MCF 10A (cell line): ENCODE measurements around the gene AFP. TPM values are rescaled to one million over a fixed set of nuclear protein-coding genes. Genes with fewer than 3 reads are reported as not detected.
"Not testable (repeated sequence)": the region's sequence is repeated elsewhere in the genome, so short reads cannot be mapped to it uniquely, and the experiment has no call there.

ENCODE experiments used
- Bru-seq: library from RNA; stranded (reverse); fragments of 400-500 nt; gene quantifications from one replicate; lab custom pipeline; 2021; lab: Mats Ljungman, UMichigan
- BruChase-seq, 2 experiments: library from RNA; stranded (reverse); fragments of 400-500 nt; gene quantifications; one replicate each; lab custom pipeline; 2021; lab: Mats Ljungman, UMichigan
- BruUV-seq: library from RNA; stranded (reverse); fragments of 400-500 nt; replicated peaks from 2 replicates; lab custom pipeline; 2021; lab: Mats Ljungman, UMichigan
- CTCF ChIA-PET: fragments of 300-600 bp; sonication (Branson Sonifier 250); formaldehyde crosslinking; extraction: SDS; loops from one replicate; lab custom pipeline; 2021; ENCODE audit warnings: antibody characterized with exemption, inconsistent platforms; lab: Yijun Ruan, JAX
- POLR2A ChIA-PET: fragments of 300-600, 350-650 bp; sonication (Branson Sonifier 250); formaldehyde crosslinking; extraction: SDS; loops from one replicate; lab custom pipeline; 2020; ENCODE audit warnings: antibody characterized with exemption, inconsistent platforms; lab: Yijun Ruan, JAX
- DNase-seq: peaks from one replicate; pipeline ENCODE4 v3.0.0-alpha.2; 2018; ENCODE audit not compliant: unreplicated experiment
- H3K27ac Mint-ChIP-seq: one replicate; pipeline ENCODE4 v1.8.0; 2022; ENCODE audit warnings: mild to moderate bottlenecking, low read depth, mixed read lengths; ENCODE audit not compliant: unreplicated experiment
- H3K27me3 Mint-ChIP-seq: one replicate; pipeline ENCODE4 v1.8.0; 2022; ENCODE audit warnings: mixed read lengths; ENCODE audit not compliant: insufficient read depth, unreplicated experiment
- H3K36me3 Mint-ChIP-seq: one replicate; pipeline ENCODE4 v1.8.0; 2022; ENCODE audit warnings: mild to moderate bottlenecking, moderate library complexity, mixed read lengths; ENCODE audit not compliant: insufficient read depth, unreplicated experiment
- H3K4me1 Mint-ChIP-seq: one replicate; pipeline ENCODE4 v1.8.0; 2022; ENCODE audit warnings: mixed read lengths; ENCODE audit not compliant: insufficient read depth, unreplicated experiment
- H3K4me3 Mint-ChIP-seq: one replicate; pipeline ENCODE4 v1.8.0; 2022; ENCODE audit warnings: mild to moderate bottlenecking, moderate library complexity, mixed read lengths; ENCODE audit not compliant: unreplicated experiment
- H3K9me3 Mint-ChIP-seq: one replicate; pipeline ENCODE4 v1.8.0; 2022; ENCODE audit warnings: mixed read lengths; ENCODE audit not compliant: unreplicated experiment
- intact Hi-C: fragments of 100-400 bp; cut with micrococcal nuclease; formaldehyde crosslinking; loops from 2 replicates; pipeline ENCODE4 v1.14.1; 2022
- long read RNA-seq: library from polyadenylated mRNA; stranded (forward); transcript quantifications from one replicate; pipeline ENCODE4 v2.0.0, GENCODE V29; 2022
- total RNA-seq: library from RNA; stranded (reverse); gene quantifications from 2 replicates; pipeline ENCODE4 v1.2.3, GENCODE V29; 2022
- TF ChIP-seq, protein P1 (sequence below): fragments of 200-600 bp; IDR thresholded peaks from one replicate; pipeline ENCODE4 v1.8.0; 2022; ENCODE audit warnings: antibody characterized with exemption, mild to moderate bottlenecking; ENCODE audit not compliant: unreplicated experiment

The AFP gene
- total RNA-seq (not detected in 2 replicates), Bru-seq, nascent RNA (not detected), BruChase-seq, experiment 1, labeled RNA remaining after a 6-hour chase (not detected), BruChase-seq, experiment 2, labeled RNA remaining after a 2-hour chase (percentile 5 among the genes with signal in this experiment)
- long read RNA-seq: 0 reads

DNA sequence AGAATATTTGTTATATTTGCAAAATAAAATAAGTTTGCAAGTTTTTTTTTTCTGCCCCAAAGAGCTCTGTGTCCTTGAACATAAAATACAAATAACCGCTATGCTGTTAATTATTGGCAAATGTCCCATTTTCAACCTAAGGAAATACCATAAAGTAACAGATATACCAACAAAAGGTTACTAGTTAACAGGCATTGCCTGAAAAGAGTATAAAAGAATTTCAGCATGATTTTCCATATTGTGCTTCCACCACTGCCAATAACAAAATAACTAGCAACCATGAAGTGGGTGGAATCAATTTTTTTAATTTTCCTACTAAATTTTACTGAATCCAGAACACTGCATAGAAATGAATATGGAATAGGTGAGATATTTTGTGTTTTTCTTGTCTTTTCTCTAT is at the start of gene AFP:
Gene AFP, plus strand, starts transcription at position 238 of the 400 bp plus-strand sequence. Its CDS starts 42 bp downstream, at position 280.
- CTCF ChIA-PET: interaction anchor here (1.6 kb wide), 1 partner anchor 95 kb away, joined by 4 read pairs; no protein-coding TSS in a partner anchor
- Mint-ChIP-seq H3K9me3 (no peaks in the 10 kb centered on the region), H3K27ac (no peak within 1 kb of the TSS), H3K36me3 (no peaks in the 10 kb centered on the region), H3K4me3 (no peak within 1 kb of the TSS), H3K27me3 (peaks cover 43% of the 10 kb centered on the region), H3K4me1 (no peaks in the 10 kb centered on the region)
- TF ChIP-seq, protein P1, sequence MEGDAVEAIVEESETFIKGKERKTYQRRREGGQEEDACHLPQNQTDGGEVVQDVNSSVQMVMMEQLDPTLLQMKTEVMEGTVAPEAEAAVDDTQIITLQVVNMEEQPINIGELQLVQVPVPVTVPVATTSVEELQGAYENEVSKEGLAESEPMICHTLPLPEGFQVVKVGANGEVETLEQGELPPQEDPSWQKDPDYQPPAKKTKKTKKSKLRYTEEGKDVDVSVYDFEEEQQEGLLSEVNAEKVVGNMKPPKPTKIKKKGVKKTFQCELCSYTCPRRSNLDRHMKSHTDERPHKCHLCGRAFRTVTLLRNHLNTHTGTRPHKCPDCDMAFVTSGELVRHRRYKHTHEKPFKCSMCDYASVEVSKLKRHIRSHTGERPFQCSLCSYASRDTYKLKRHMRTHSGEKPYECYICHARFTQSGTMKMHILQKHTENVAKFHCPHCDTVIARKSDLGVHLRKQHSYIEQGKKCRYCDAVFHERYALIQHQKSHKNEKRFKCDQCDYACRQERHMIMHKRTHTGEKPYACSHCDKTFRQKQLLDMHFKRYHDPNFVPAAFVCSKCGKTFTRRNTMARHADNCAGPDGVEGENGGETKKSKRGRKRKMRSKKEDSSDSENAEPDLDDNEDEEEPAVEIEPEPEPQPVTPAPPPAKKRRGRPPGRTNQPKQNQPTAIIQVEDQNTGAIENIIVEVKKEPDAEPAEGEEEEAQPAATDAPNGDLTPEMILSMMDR: no peak
- no TSS peak for BruUV-seq
- POLR2A ChIA-PET: no interaction called here
- DNase-seq: no peak
- intact Hi-C loops: no loop called here

DNA sequence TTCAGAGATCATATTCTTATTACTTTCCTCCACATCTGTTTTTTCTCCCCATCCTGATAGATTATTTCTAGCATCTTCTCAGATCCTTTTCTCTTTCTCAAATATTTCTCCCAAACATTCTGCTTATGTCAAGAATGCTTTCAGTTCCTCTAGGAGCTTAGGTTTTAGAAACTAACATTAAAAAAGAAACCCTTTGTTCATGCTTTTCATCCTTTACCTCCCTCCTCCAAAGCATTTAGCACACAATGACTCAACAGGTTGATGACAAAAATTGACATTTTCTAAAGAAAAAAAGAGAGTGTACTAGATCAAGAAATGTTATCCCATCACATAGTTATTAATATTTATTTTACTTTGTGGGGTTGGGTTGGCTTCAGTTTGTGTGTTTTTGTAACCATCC is 48.5 kb upstream of the AFP start:
- H3K27ac Mint-ChIP-seq: no peak overlapping the region

DNA sequence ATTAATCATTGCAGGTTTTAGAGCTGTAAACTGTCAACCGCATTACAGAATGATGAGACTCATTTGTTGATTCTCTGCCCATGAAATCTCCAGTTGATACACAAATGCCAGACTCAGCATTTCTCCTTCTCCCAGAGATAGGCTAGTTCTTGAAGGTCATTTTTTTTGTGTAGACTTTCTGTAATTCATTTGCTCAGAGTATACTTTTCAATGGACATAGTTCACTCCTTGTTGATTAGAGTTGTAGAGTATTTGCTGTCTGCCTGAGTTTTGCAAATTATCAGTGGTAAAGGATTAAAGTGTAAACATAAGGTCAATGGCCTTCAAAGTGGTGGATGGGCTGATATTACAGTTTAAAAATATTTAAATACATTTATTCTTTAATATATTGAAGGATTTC is 47.1 kb upstream of the AFP start:
- BruUV-seq: no TSS peak

More for the DNA sequence above, 48.5 kb upstream of the AFP start:
- intact Hi-C loops: no loop called here
- no TSS peak for BruUV-seq
- Mint-ChIP-seq H3K4me3 (no peak overlapping the region), H3K4me1 (no peaks in the 10 kb centered on the region), H3K27me3 (no peaks in the 10 kb centered on the region), H3K36me3 (no peaks in the 10 kb centered on the region), H3K9me3 (peaks cover 16% of the 10 kb centered on the region)
- CTCF ChIA-PET: no interaction called here
- POLR2A ChIA-PET: no interaction called here
- no peak for DNase-seq
- TF ChIP-seq, protein P1: no peak

DNA sequence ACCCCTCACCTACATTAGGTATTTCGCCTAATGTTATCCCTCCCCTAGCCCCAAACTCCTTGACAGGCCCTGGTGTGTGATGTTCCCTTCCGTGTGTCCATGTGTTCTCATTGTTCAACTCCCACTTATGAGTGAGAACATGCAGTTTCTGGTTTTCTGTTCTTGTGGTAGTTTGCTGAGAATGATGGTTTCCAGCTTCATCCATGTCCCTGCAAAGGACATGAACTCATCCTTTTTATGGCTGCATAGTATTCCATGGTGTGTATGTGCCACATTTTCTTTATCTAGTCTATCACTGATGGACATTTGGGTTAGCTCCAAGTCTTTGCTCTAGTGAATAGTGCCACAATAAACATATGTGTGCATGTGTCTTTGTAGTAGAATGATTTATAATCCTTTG is 46.4 kb upstream of the AFP start:
- POLR2A ChIA-PET, CTCF ChIA-PET, H3K27ac Mint-ChIP-seq, DNase-seq, intact Hi-C loops, H3K4me3 Mint-ChIP-seq, H3K36me3 Mint-ChIP-seq, H3K27me3 Mint-ChIP-seq, H3K4me1 Mint-ChIP-seq, BruUV-seq: not testable (repeated sequence)
- H3K9me3 Mint-ChIP-seq: peaks cover 16% of the 10 kb centered on the region

More for the DNA sequence above, 47.1 kb upstream of the AFP start:
- Mint-ChIP-seq H3K4me3 (no peak overlapping the region), H3K36me3 (no peaks in the 10 kb centered on the region), H3K27me3 (no peaks in the 10 kb centered on the region), H3K27ac (no peak overlapping the region), H3K9me3 (peaks cover 16% of the 10 kb centered on the region), H3K4me1 (no peaks in the 10 kb centered on the region)
- CTCF ChIA-PET: no interaction called here
- TF ChIP-seq, protein P1: no peak
- POLR2A ChIA-PET: no interaction called here
- DNase-seq: no peak
- intact Hi-C loops: no loop called here
